ENCODE measurements around the gene CTSA.

- TF ChIP-seq, protein P1, sequence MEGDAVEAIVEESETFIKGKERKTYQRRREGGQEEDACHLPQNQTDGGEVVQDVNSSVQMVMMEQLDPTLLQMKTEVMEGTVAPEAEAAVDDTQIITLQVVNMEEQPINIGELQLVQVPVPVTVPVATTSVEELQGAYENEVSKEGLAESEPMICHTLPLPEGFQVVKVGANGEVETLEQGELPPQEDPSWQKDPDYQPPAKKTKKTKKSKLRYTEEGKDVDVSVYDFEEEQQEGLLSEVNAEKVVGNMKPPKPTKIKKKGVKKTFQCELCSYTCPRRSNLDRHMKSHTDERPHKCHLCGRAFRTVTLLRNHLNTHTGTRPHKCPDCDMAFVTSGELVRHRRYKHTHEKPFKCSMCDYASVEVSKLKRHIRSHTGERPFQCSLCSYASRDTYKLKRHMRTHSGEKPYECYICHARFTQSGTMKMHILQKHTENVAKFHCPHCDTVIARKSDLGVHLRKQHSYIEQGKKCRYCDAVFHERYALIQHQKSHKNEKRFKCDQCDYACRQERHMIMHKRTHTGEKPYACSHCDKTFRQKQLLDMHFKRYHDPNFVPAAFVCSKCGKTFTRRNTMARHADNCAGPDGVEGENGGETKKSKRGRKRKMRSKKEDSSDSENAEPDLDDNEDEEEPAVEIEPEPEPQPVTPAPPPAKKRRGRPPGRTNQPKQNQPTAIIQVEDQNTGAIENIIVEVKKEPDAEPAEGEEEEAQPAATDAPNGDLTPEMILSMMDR (IDR thresholded peaks at IDR 0.05 in 8 of 11, conservative IDR thresholded peaks at IDR 0.05 in 3 of 11) = no peak
- TF ChIP-seq POLR2A (IDR thresholded peaks at IDR 0.05) (no peak), POLR2AphosphoS5 (IDR thresholded peaks at IDR 0.05) (no peak)
Observed at GRCh38 chr20:45926731-45927070, 35.6 kb downstream of the CTSA start.
